Liver (tissue), 9 donors: ENCODE data around the gene EEIG2. TPM values are rescaled to one million over a fixed set of nuclear protein-coding genes. Genes with fewer than 3 reads are reported as not detected.

Experiments
- DNase-seq: peaks from one replicate; pipeline ENCODE4 v3.0.0-alpha.2; 2017; ENCODE audit warnings: low spot score
- H3K27ac ChIP-seq, 2 donors: one replicate each; pipeline ENCODE4 v1.7.0; 2013; ENCODE audit warnings: inconsistent platforms in 2 of 2, low read length in 2 of 2, control low read depth in 1 of 2, low read depth in 1 of 2, mild to moderate bottlenecking in 1 of 2
- H3K27me3 ChIP-seq, 4 donors: one replicate each; pipeline versions ENCODE4 v1.6.1 to v1.7.0; 2013; ENCODE audit warnings: low read length in 3 of 4, inconsistent platforms in 1 of 4, mild to moderate bottlenecking in 1 of 4, moderate library complexity in 1 of 4; ENCODE audit not compliant: control insufficient read depth in 4 of 4, insufficient read depth in 4 of 4
- H3K36me3 ChIP-seq, 4 donors: one replicate each; pipeline versions ENCODE4 v1.6.1 to v1.7.0; 2013; ENCODE audit warnings: low read length in 3 of 4, mild to moderate bottlenecking in 3 of 4, low read depth in 1 of 4, moderate library complexity in 1 of 4; ENCODE audit not compliant: control insufficient read depth in 4 of 4, insufficient read depth in 3 of 4
- H3K4me1 ChIP-seq, 4 donors: one replicate each; pipeline versions ENCODE4 v1.6.1 to v1.7.0; 2013; ENCODE audit warnings: low read length in 3 of 4, mild to moderate bottlenecking in 3 of 4, moderate library complexity in 1 of 4; ENCODE audit not compliant: control insufficient read depth in 4 of 4, insufficient read depth in 4 of 4
- H3K4me3 ChIP-seq, 3 donors: one replicate each; pipeline versions ENCODE4 v1.6.1 to v1.7.0; 2013; ENCODE audit warnings: low read length in 3 of 3, control low read depth in 1 of 3, low read depth in 1 of 3, mild to moderate bottlenecking in 1 of 3
- H3K9ac ChIP-seq, 2 donors: one replicate each; pipeline ENCODE4 v1.7.0; 2013; ENCODE audit warnings: low read length in 2 of 2, mild to moderate bottlenecking in 2 of 2, moderate library complexity in 2 of 2, control low read depth in 1 of 2, low read depth in 1 of 2
- H3K9me3 ChIP-seq, 4 donors: one replicate each; pipeline versions ENCODE4 v1.6.1 to v1.7.0; 2013; ENCODE audit warnings: low read length in 3 of 4; ENCODE audit not compliant: control insufficient read depth in 4 of 4
- EGR1 ChIP-seq, 2 donors: IDR thresholded peaks; 2 replicates each; pipeline ENCODE4 v1.6.1; 2016 to 2018; ENCODE audit warnings: antibody characterized with exemption in 2 of 2, low read depth in 2 of 2
- FOXA2 ChIP-seq: IDR thresholded peaks from 2 replicates; pipeline ENCODE4 v1.6.1; 2016; ENCODE audit warnings: antibody characterized with exemption
- GABPA ChIP-seq, 2 donors: IDR thresholded peaks in 1 of 2; conservative IDR thresholded peaks in 1 of 2; 2 replicates each; pipeline ENCODE4 v1.6.1; 2016; ENCODE audit warnings: antibody characterized with exemption in 2 of 2, mild to moderate bottlenecking in 1 of 2, moderate library complexity in 1 of 2
- HNF4A ChIP-seq, 2 donors: conservative IDR thresholded peaks; 2 replicates each; pipeline ENCODE4 v1.6.1; 2016; ENCODE audit warnings: antibody characterized with exemption in 2 of 2, mild to moderate bottlenecking in 2 of 2
- HNF4G ChIP-seq: IDR thresholded peaks from 2 replicates; pipeline ENCODE4 v1.6.1; 2016; ENCODE audit warnings: antibody characterized with exemption
- JUND ChIP-seq, 2 donors: IDR thresholded peaks; 2 replicates each; pipeline ENCODE4 v1.6.1; 2016; ENCODE audit warnings: antibody characterized with exemption in 2 of 2
- RAD21 ChIP-seq, 2 donors: IDR thresholded peaks; 2 replicates each; pipeline ENCODE4 v1.6.1; 2016; ENCODE audit warnings: antibody characterized with exemption in 2 of 2, mild to moderate bottlenecking in 2 of 2
- RXRA ChIP-seq, 2 donors: IDR thresholded peaks; 2 replicates each; pipeline ENCODE4 v1.6.1; 2017 to 2018; ENCODE audit warnings: antibody characterized with exemption in 2 of 2, mild to moderate bottlenecking in 1 of 2
- TAF1 ChIP-seq: conservative IDR thresholded peaks from 2 replicates; pipeline ENCODE4 v1.6.1; 2016; ENCODE audit warnings: antibody characterized with exemption, mild to moderate bottlenecking
- ZBTB33 ChIP-seq: IDR thresholded peaks from 2 replicates; pipeline ENCODE4 v1.6.1; 2016; ENCODE audit warnings: antibody characterized with exemption
- WGBS: extraction: QIAGEN DNeasy Blood & Tissue Kit; methylation state at CpG from one replicate; pipeline ENCODE4 v1.1.7; 2013; 5-methylcytosine and 5-hydroxymethylcytosine counted together
- polyA plus RNA-seq, 2 donors: library from polyadenylated mRNA; stranded (reverse) in 1 of 2; unstranded in 1 of 2; fragments of 200-250 nt in 1 of 2; fragments of >200 nt in 1 of 2; fragmentation: Nextera tagmentation in 1 of 2; extraction: Ambion mirVana in 1 of 2; gene quantifications; one replicate each; pipeline versions ENCODE4 v1.2.1 to v1.2.3, GENCODE V29; 2013 to 2015
- total RNA-seq, 2 donors: library from RNA; depleted of rRNA; stranded (reverse); fragments of >200 nt; gene quantifications; one replicate each; pipeline ENCODE4 v1.2.3, GENCODE V29; 2014
- TF ChIP-seq, protein P1 (sequence below): IDR thresholded peaks from 2 replicates; pipeline ENCODE4 v1.6.1; 2016; ENCODE audit warnings: antibody characterized with exemption
- TF ChIP-seq, protein P2 (sequence below): fragments of 150-350 bp; IDR thresholded peaks from 2 replicates; pipeline ENCODE4 v1.5.1; 2017; ENCODE audit warnings: improper control_type of control experiment, low read depth, low read length; ENCODE audit not compliant: missing input control
- donor health status: healthy.
- donor health status: healthy.
- donor health status: healthy.
- donor health status: healthy.
- donor health status: healthy.

The EEIG2 gene
- total and polyA plus RNA-seq, 4 donors, result 0.50 to 10.6 (median 1.7) TPM

GRCh38 chr1:108568589-108568988, 8.7 kb downstream of the EEIG2 start:
- H3K4me1 ChIP-seq, result no peaks in the 10 kb centered on the region
- H3K9me3 ChIP-seq, result no peaks in the 10 kb centered on the region
- no peaks in the 10 kb centered on the region for H3K36me3 ChIP-seq
- no peak for DNase-seq
- no peak overlapping the region for H3K27ac ChIP-seq
- no peak overlapping the region for H3K9ac ChIP-seq
- H3K4me3 ChIP-seq, result no peak overlapping the region
- no peak for TF ChIP-seq GABPA (IDR thresholded peaks at IDR 0.05 in 1 of 2, conservative IDR thresholded peaks at IDR 0.05 in 1 of 2)
- TF ChIP-seq JUND (IDR thresholded peaks at IDR 0.05), result no peak
- no peak for TF ChIP-seq ZBTB33
- no peaks in the 10 kb centered on the region for H3K27me3 ChIP-seq
- 90% methylated on average over 2 of the region's 2 CpGs for WGBS

DNA sequence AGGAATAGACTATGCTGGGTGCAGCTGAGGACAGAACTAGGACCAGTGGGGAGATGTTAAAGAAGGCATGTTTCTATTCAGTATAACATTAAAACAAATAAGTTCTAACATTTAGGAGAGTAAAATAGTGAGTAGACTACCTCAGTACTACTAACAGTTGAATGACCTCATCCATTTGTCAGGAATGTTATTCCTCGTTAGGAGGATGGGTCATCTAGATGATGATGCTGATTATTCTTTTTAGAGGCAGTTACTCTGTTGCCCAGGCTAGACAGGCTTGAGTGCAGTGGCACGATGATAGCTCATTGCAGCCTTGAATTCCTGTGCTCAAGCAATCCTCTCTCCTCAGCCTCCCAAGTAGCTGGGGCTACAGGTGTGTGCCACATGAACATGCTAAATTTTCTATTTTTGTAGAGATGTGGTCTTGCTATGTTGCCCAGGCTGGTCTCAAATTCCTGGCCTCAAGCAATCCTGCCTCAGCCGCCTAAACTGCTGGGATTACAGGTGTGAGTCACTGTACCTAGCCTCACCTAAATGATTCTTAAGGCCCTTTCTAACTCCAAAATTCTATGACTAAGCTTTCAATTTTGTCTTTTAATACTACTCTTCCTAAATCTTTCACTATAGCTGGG, 9.3 kb downstream of the EEIG2 start:
- Histone ChIP-seq H3K27ac (no peak overlapping the region), H3K9ac (no peak overlapping the region), H3K27me3 (no peaks in the 10 kb centered on the region), H3K4me3 (no peak overlapping the region), H3K9me3 (no peaks in the 10 kb centered on the region), H3K4me1 (no peaks in the 10 kb centered on the region), H3K36me3 (no peaks in the 10 kb centered on the region)
- no peak for DNase-seq
- WGBS, result 98% methylated on average over 3 of the region's 3 CpGs
- no peak for TF ChIP-seq FOXA2
- no peak for TF ChIP-seq HNF4G

- Histone ChIP-seq H3K4me3 (no peak overlapping the region), H3K9me3 (no peaks in the 10 kb centered on the region), H3K9ac (no peak overlapping the region), H3K36me3 (no peaks in the 10 kb centered on the region), H3K27me3 (no peaks in the 10 kb centered on the region), H3K27ac (no peak overlapping the region), H3K4me1 (no peaks in the 10 kb centered on the region)
- DNase-seq, result no peak
- TF ChIP-seq RXRA (IDR thresholded peaks at IDR 0.05) (no peak), TAF1 (no peak), EGR1 (IDR thresholded peaks at IDR 0.05; ENCODE audit: low read depth in 2 of 2) (no peak), RAD21 (IDR thresholded peaks at IDR 0.05) (peak; percentile 56 to 75), HNF4A (conservative IDR thresholded peaks at IDR 0.05) (no peak)
- TF ChIP-seq, protein P1, sequence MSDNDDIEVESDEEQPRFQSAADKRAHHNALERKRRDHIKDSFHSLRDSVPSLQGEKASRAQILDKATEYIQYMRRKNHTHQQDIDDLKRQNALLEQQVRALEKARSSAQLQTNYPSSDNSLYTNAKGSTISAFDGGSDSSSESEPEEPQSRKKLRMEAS, result no peak
- TF ChIP-seq, protein P2, sequence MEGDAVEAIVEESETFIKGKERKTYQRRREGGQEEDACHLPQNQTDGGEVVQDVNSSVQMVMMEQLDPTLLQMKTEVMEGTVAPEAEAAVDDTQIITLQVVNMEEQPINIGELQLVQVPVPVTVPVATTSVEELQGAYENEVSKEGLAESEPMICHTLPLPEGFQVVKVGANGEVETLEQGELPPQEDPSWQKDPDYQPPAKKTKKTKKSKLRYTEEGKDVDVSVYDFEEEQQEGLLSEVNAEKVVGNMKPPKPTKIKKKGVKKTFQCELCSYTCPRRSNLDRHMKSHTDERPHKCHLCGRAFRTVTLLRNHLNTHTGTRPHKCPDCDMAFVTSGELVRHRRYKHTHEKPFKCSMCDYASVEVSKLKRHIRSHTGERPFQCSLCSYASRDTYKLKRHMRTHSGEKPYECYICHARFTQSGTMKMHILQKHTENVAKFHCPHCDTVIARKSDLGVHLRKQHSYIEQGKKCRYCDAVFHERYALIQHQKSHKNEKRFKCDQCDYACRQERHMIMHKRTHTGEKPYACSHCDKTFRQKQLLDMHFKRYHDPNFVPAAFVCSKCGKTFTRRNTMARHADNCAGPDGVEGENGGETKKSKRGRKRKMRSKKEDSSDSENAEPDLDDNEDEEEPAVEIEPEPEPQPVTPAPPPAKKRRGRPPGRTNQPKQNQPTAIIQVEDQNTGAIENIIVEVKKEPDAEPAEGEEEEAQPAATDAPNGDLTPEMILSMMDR, result peak; percentile 31
These were observed 10.2 kb downstream of the EEIG2 start for GRCh38 chr1:108570128-108570527.
